HG03095 (cell line): ENCODE results near the gene IFT74.

Source experiments
- ATAC-seq: cut with Tn5 transposase; IDR thresholded peaks from one replicate; pipeline ENCODE4 v1.9.1; 2021; ENCODE audit warnings: moderate library complexity; ENCODE audit not compliant: unreplicated experiment

The IFT74 gene

DNA sequence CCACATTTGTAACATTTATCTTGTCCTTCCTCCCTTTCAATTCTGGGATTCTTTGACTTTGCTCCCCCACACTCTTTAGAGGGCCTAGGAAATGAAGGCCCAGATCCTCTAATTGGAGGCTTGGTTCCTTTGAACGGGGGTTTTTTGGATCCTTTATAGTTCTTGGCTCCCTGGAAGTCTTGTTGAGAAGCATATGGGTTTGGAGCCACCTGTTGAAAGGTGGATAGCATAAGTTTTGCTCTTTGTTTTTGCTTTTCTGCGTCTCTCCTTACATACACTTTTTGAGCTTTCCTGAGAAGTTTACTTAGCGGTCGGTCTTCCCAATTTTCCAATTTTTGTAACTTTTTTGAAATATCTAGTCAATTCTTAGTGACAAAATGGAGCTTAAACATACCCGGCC, 17.8 kb downstream of the IFT74 start:
- no peak for ATAC-seq

DNA sequence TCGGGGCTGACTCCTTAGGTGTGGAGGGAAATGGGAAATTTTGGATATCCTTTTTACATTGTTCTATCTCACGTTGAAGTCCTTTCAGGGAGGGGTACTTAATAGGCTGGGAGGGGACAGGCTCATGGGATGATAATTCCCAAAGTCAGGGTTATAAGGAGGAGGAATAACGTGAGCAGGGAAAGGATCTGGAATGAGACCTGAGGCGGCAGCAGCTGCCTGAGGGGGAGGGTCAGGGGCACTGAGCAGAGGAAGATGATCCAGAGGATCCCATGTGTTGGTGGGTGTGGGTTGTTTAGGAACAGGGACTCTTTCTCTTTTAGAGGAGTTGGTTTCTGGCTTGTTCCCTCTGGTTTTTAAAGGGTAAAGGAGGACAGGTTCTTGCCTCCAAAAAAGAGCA, 18.7 kb downstream of the IFT74 start:
- no peak for ATAC-seq

DNA sequence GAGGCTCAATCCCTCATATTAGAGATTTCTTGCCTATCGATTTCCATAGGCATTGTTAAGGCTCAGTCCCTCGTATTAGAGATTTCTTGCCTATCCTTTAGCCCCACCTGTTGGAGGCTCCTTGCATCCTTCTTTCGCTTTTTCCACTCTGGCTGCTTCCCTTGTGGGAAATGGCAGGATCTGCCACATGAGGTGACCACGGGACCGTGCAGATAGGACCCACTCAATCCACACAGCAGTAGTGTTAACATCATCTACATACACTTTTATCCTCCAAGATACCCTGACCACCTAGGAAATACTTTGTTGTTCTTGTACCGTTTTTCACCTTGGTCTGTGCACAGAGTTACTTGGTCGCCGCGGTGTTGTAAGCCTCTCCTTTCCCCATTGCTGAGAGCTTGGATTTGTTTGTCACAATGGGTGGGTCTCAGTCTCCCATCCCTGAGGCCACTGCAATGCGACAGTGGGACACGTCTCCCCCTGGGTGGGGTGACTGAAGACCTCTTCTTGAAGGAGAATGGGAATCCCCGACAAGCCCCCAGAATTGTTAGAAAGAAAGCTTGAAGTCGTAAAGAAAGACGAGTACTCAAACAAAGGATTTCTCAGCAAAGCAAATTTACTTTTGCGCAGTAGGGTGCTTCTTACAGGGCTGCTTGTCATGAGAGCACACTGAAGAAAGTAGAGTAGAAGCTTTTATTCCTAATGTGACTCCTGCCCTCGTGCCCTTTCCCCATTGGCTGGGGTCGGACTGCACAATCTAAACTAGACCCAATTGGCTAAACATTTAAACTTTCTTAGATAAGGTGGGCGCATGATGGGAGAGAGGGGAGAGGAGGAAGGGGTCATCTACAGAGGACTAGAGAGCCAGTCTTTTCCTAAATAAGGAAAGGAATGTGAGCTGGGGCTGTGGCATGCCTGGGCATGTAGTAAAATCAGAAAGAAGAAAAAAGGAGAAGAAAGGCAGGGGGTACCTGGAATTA, 19.8 kb downstream of the IFT74 start:
- ATAC-seq: no peak

DNA sequence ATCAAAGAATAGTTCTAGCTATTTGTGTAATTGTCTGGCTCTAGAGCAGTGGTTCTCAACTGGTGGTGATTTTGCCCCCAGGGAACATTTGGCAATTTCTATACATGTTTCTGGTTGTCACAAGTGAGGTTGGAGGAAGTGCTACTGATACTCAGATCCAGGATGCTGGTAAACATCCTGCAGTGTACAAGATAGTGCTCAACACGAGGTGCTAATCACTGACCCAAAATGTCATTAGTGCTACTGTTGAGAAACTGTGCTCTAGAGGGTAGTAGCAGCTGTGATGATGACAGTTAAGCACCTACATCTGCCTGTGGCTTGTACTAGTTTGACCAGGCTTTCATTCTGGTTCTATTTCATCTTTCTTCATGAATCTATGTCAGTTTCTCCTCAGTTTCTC, 27.1 kb downstream of the IFT74 start:
- ATAC-seq: peak; percentile 69

DNA sequence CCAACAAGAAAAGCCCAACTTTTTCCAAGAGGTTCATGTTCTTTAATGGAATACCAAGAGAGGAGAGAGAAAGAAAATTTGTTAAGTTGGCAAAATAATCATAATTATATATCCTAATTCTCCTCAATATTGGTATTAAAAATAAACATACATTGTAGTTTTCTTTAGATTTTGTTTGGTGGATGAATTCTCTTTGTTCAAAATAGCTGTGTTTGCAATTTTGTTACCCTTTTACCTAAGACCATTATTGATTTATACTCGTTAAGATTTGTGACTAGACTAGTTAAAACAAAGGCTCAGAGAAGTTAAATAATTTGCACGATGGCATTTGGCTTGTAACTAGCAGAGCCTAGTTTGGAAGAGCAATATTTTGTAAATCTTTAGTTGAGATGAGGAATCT, 39.6 kb downstream of the IFT74 start:
- ATAC-seq: no peak

DNA sequence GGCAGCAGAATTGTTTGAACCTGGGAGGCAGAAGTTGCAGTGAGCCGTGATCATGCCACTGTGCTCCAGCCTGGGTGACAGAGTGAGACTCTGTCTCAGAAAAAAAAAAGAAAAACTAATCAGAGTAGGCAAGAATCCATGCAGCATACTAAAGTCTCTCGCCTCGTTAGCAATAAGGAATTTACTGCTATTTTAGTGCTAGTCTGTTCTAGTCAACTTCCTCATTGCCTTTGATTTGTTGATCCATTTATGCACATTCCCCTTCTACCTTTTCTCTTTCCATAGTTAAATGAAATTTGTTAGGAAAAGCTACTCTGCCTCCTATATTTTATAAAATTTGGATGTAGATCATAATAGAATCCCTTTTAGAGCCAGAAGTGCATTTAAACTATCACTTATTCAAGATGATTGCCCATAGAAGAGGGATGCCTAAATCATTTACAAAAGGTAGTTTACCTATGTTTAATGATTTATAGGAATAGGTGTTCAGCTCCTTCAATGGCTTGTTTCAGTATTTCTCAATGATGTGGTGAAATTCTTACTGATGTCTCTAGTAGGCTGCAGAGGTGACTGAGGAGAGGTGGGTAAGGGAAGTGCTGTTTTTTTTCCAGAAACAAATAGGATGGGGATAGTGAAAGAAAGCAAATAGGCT, 47.3 kb downstream of the IFT74 start:
- ATAC-seq: no peak

DNA sequence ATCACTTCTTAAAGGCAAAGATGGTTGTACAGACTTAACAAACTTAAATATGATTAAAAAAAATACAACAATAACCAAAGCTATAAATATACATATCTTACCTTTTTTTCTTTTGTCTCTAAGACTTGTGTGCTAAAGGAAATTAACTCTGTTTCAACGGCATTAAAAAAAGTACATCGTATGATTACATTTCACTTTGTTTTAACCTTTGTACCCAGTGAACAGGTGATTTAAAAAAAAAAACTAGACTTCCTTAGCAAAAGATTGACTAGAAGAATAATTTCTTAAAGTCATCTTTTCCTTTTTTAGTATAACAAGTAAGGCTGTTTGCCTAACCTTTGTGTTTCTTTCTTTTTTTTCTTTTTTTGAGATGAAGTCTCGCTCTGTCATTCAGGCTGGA, 49.3 kb downstream of the IFT74 start, which contains the start of gene LRRC19:
TSS of gene LRRC19 (minus strand) at position 182 of the 400 bp plus-strand sequence. CDS start 5,978 bp downstream, outside the sequence.
- ATAC-seq: no peak

DNA sequence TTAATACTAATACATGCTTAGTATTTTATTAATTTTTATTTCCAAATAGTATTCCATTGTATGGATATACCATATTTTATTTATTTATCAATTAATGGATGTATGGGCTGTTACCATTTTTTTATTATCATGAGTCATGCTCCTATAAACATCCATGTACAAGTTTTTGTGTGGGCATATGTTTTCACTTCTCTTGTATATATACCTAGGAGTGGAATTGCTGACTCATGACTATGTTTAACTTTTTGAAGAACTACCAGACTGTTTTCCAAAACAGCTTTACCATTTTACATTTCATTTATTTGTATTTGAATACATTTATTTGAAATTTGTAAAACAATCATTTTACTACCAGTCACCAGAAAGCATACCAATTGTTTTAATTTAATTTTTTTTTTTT, 63.4 kb downstream of the IFT74 start:
- no peak for ATAC-seq

DNA sequence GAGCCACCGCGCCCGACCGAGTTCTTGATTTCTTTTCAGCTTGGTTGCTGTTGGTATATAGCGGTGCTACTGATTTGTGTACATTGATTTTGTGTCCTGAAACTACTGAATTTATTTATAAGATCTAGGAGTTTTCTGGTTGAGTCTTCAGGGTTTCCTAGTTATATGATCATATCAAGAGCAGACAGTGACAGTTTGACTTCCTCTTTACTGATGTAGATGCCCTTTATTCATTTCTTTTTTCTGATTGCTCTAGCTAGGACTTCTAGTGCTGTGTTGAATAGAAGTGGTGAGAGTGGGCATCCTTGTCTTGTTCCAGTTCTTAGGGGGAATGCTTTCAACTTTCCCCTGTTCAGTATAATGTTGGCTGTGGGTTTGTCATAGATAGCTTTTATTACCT, 66.7 kb downstream of the IFT74 start:
- no peak for ATAC-seq

DNA sequence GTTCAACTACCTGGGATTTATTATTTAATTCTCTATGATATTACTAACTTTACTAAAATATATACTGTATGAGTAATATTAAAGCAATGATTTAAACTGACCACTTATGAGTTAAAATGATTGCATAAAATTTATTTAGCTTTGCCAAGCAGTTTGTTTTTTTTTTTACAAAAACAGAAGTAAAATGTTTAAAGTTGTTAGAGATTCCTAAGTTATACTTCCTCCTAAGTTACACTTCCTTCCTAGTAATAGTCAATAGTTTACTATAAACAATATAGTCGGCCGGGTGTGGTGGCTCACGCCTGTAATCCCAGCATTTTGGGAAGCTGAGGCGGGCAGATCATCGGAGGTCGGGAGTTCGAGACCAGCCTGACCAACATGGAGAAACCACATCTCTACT, 73.0 kb downstream of the IFT74 start:
- no peak for ATAC-seq

DNA sequence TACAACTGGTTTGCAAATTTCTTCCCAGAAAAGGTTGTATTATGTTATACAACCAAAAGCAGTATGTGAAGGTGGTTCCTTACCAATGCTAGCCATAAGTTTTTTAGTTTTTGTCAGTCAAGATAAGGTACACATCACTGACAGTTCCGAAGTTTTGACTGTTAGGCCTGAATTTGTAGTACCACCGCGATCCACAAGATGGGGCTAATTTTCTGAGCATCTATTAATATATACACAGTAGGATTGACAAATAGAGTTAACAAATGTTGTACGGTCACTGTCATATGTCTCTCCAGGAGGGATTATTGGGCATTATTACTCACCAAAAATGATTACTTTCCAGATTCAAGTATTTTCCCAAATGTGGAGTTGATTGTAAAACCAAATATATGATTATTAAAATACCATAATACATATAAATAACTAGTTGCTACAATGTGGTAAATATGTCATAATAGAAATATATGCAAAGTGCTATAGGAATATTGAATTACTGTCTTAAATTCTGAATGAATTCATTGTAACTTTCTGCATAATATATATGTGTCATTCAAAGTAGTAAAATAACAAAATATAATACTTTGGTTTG, 77.7 kb downstream of the IFT74 start:
- ATAC-seq: peak; percentile 79

DNA sequence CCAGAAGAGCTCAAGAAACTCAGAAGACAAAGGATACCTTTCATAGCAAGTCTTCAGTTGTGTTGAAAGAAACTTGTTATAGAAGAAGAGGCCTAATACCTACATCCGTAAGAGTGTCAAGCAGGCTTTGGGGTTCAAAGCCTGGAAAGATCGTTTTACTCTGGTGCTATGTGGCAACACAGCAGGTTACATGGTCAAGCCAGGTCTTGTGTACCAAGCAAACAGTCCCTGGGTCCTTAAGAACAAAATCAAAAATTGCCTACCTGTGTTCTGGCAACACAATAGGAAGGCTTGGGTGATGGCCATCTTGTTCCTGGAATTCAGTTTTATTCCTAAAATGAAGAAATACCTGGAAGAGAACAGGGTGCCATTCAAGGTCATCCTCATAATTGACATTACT, 81.3 kb downstream of the IFT74 start:
- no peak for ATAC-seq

DNA sequence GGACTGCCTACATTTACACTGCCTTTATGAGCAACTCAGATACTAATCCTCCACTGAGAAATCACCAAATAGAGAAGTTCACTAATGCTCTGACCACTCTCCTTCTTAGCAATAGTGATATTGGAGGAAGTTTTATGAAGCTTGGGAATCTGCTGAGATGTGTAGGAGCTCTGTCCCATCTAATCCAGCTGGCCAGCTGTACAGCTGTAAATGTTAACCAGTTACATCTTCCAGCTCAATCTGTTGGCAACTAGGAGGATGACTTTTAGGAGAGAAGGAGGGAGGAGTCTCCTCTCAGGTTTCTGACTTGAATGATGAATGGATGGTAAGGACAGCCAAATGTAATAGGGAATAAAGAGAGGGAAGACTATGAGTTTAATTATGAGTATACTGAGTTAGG, 85.5 kb downstream of the IFT74 start:
- no peak for ATAC-seq

DNA sequence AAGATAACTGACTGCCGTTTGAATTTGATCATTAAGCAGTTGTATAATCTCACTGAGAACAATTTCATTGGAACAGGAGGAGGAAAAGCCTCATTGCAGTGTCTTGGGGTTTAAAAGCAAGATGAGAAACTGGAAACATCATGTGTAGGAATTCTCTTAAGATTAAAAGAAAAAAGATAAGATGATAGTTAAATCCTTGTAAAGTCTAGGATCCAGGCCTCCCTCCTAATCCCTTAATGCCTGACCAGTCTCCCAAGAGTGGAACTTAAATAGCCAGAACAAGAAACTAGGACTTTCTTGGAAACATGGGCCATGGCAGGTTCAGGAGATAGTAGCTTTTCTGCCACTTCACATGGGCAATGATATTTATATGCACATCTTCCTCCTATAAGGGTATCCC, 86.3 kb downstream of the IFT74 start:
- ATAC-seq: no peak

DNA sequence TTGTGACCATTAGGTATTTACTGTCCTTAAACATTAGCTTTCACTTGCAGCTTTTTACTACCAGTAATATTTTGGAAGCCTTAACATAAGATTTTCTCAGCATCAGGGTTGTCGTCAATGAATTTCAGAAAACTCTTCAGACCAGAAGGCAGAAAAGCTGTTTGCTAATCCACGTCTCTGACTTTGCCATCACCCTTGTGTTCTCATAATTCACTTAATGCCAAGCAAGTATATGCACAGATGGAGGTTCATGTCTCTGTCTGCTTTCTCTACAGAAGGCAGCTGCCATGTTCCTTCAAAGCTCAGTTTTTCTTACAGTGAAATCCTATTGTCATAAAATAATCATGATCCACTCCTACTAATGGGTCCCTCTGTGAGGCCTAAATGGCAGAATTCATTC, 87.0 kb downstream of the IFT74 start:
- no peak for ATAC-seq

DNA sequence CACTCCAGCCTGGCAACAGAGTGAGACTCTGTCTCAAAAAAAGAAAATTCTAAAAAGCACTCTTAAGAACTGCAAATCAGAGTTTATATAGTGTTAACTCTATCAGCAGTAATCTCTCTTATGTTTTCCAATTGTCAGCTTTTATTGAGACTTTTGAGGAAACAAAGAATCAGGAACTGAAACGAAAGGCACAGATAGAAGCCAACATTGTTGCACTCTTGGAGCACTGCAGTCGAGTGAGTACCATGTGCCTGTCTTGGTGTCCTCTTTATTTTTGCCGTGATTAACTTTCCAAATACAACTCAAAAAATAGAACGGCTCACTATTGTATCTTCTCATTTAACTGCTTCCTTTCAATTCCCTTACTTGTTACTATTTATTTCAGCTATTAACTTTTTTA, 90.9 kb downstream of the IFT74 start:
- ATAC-seq: no peak

DNA sequence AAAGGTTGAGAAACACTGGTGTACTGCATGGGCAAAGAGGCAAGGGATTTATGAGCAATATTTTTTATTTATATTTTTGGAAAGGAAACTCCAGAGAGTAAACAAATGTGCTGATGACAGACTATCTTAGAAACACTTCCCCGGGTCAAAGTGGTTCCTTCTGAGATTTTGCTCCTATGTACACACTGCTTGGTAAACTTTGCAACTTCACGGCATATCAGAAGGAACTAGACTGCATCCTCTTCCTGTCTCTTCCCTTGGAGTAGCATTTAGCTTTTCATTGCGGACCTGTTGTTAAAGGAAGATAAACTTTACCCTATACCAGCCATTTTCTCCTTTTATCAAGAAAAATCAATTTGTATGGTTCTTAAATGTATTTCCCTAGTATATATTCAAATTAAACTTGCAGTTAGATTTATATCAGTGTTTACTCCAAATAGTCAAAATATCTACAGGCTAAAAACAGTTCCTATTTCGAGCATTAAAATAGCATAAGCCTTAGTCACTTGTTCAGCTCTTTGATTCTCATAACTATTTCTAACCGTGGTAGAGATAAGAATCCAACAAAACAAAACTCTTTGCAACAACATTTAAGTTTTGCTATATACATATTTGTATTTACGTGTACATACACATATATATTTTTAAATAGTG, 97.3 kb downstream of the IFT74 start:
- ATAC-seq: no peak

DNA sequence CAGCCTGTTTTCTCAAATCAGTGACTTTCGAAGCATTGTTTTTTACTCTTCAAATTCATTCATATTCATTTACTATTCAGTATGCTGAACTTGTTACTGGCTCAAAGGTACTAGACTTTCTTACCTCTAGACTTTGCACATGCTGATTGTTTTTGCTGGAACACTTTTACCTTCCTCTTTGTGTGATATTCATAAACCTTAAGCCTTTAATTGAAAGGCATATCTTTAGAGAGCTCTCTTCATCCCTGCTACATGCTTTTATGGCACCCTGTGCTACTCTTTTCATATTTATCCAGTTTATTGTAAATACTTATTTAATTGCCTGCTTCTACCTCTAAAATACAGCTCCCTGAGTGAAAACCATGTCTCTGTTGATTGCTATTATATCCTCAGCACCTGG, 97.9 kb downstream of the IFT74 start:
- ATAC-seq: no peak

DNA sequence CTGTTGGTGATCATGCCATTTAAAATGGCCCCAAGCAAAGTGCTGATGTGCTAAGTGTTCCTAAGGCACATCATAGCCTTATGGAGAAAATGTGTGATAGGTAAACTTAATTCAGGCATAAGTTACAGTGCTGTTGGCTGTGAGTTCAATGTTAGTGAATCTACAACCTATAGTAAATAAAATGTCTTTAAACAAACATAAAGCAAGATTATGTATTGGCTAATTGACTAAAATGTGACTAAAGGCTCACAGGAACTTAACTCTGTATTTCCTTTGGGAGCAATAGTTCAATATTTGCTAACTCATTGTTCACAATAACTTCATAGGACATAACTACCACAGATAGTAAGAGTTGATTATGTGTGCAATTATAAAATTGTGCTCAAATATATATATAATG, 98.6 kb downstream of the IFT74 start:
- ATAC-seq: no peak

DNA sequence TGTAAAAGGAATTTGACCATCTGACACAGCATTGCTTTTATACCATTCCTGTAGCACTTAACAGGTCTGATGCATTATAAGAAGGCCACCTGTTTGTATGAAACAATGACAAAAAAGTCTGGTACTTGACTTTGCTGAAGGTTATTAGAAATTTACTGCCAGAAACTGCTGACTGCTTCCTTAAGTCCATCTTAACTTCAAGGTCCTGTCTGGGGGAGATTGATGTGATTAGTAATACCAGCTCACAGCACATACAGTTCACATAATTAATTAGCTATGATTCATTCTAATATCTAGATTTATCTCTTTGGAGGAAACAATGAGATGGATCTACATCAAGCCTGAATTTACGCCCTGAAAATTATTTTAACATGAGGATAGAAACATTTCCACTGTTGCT, 103.2 kb downstream of the IFT74 start:
- ATAC-seq: no peak

DNA sequence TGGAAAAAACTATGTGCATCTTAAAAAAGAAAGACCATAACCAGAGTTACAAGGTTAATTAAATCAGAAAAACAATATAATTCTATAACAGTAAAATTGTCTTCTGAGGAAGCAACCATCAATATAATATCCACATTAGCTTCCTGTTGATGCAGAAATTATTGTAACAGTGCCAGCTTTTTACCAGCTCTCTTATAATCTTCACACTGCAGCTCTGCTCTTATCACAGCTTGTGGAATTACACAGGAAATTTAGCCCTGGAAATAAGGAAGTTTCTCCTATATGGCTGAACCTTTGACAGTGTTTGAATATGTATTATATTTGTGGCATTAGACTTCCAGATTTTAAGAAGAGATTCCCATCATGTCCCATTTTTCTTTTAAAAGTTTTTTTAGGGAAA, 103.7 kb downstream of the IFT74 start:
- ATAC-seq: no peak
